GM18951 (cell line): ENCODE data around the gene INTS3.

Experiments used
- POLR2A ChIP-seq: IDR thresholded peaks from 4 replicates; pipeline ENCODE4 v1.6.1; 2011; ENCODE audit warnings: mild to moderate bottlenecking; ENCODE audit not compliant: insufficient read length, insufficient read depth; ENCODE audit errors: extremely low read depth
- in situ Hi-C: fragments of 300-500 bp; cut with MboI; formaldehyde crosslinking; loops from one replicate; pipeline ENCODE4 v1.12.0; 2022; ENCODE audit warnings: low sequenced_read_pairs, mixed read lengths, inconsistent platforms; ENCODE audit not compliant: unreplicated experiment

The INTS3 gene

GRCh38 chr1:153783233-153784190 lies 55.7 kb downstream of the INTS3 start:
- in situ Hi-C loops = no loop called here
- peak; percentile 95 for TF ChIP-seq POLR2A

GRCh38 chr1:153786038-153786790 lies 58.4 kb downstream of the INTS3 start:
- no peak for TF ChIP-seq POLR2A

GRCh38 chr1:153789478-153790034 lies 61.7 kb downstream of the INTS3 start:
- TF ChIP-seq POLR2A = peak; percentile 33
- in situ Hi-C loops = loop anchor here (10.0 kb wide), 1 partner anchor 195 kb away; the partner anchor contains the start of gene RAB13

More at GRCh38 chr1:153786038-153786790, 58.4 kb downstream of the INTS3 start:
- in situ Hi-C loops = no loop called here

DNA sequence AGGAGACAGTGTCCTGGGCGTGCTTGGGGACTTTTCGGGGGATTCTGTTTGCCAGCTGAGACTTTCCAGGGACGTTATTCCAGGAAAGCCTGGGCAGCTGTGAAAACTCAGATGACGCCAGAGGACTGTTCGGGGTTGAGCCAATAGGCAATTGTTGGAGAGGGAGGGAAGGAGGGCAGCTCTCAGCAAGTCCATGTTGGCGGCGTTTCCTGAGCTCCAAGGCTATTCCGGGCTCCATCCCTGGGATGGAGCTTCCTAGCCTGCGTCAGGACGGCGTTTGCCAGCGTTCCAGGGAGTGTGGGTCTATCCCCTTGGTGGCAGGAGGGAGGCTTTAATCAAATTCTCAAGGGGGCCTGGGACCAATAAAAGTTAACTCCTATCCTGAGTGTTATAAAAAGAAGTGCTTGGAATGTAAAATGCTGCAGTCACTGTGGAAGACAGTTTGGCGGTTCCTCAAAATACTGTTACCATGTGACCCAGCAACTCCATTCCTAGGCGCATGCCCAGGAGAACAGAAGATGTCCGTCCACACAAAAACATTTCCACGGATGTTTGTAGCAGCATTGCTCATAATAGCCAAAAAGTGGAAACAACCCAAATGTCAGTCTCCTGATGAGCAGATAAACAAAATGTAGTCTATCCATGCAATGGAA lies 62.6 kb downstream of the INTS3 start:
- no peak for TF ChIP-seq POLR2A
- in situ Hi-C loops = loop anchor here (10.0 kb wide), 1 partner anchor 194 kb away; the partner anchor contains the start of gene RAB13

GRCh38 chr1:153790966-153791647 lies 63.3 kb downstream of the INTS3 start:
- in situ Hi-C loops = loop anchor here (10.0 kb wide), 1 partner anchor 194 kb away; the partner anchor contains the start of gene RAB13
- TF ChIP-seq POLR2A = no peak

- in situ Hi-C loops = loop anchor here (10.0 kb wide), 1 partner anchor 193 kb away; the partner anchor contains the start of gene RAB13
Observed at GRCh38 chr1:153791648-153792253, 63.9 kb downstream of the INTS3 start.

GRCh38 chr1:153792631-153793041 lies 64.8 kb downstream of the INTS3 start:
- in situ Hi-C loops = loop anchor here (10.0 kb wide), 1 partner anchor 192 kb away; the partner anchor contains the start of gene RAB13
- no peak for TF ChIP-seq POLR2A

More at GRCh38 chr1:153791648-153792253, 63.9 kb downstream of the INTS3 start:
- no peak for TF ChIP-seq POLR2A

GRCh38 chr1:153793261-153793972 lies 65.6 kb downstream of the INTS3 start:
- TF ChIP-seq POLR2A = no peak
- in situ Hi-C loops = loop anchor here (10.0 kb wide), 1 partner anchor 191 kb away; the partner anchor contains the start of gene RAB13

DNA sequence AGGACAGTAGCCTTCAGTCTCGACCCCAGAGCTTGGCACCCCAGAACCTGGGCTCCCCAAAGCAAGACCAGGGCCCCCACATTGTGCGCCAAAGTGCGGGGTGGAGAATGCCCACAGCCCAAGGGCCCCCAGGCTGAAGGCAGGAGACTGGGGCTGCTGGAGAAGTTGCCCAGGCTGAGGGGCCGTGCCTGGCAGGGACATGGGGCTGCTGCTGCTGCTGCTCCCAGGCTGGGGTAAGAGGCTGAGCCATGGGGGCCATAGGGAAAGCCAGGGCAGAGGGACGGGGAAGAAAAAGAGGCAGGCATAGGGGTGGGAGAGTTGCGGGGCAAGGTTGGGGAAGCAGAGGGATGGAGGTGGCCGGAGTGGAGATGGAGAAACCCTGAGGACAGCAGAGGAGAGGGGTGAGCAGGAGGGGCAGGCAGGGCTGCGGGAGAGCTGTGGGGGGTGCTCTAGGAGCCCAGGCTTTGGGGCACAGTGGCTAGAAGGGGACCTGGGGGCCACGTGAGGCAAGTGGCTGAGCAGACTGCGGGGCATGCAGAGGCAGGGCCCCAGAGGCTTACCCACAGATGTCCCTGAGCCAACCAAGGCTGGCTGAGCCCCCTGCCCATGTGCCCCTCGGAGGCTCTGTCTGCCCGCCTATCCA lies 66.2 kb downstream of the INTS3 start:
- in situ Hi-C loops = loop anchor here (10.0 kb wide), 1 partner anchor 191 kb away; the partner anchor contains the start of gene RAB13
- no peak for TF ChIP-seq POLR2A

- TF ChIP-seq POLR2A = no peak
- in situ Hi-C loops = loop anchor here (10.0 kb wide), 1 partner anchor 190 kb away; the partner anchor contains the start of gene RAB13
Observed at GRCh38 chr1:153794624-153795329, 66.9 kb downstream of the INTS3 start.
